Measurements from ENCODE around the gene TMEM184B.

The TMEM184B gene

GRCh38 chr22:38172832-38173640 is 99.8 kb downstream of the TMEM184B start:
- H3K27me3 ChIP-seq, result no peaks in the 10 kb centered on the region
- no peak for DNase-seq
- TF ChIP-seq CTCF (IDR thresholded peaks at IDR 0.05; ENCODE audit: low read depth, low read length), result no peak
- H3K9me3 ChIP-seq, result no peaks in the 10 kb centered on the region
- no peak overlapping the region for H3K4me3 ChIP-seq (ENCODE audit: low read depth, low read length)
- H3K36me3 ChIP-seq, result no peaks in the 10 kb centered on the region
- H3K4me1 ChIP-seq, result peaks cover 15% of the 10 kb centered on the region; the same call in 1 of the 2 replicates

- H3K36me3 ChIP-seq, result no peaks in the 10 kb centered on the region
- no peak for TF ChIP-seq CTCF (IDR thresholded peaks at IDR 0.05; ENCODE audit: low read depth, low read length)
- no peaks in the 10 kb centered on the region for H3K9me3 ChIP-seq
- H3K4me3 ChIP-seq (ENCODE audit: low read depth, low read length), result no peak overlapping the region
- no peaks in the 10 kb centered on the region for H3K27me3 ChIP-seq
- DNase-seq, result no peak
- peaks cover 15% of the 10 kb centered on the region; the same call in 1 of the 2 replicates for H3K4me1 ChIP-seq
Measured at GRCh38 chr22:38171927-38172831, 100.6 kb downstream of the TMEM184B start.

- Histone ChIP-seq H3K36me3 (no peaks in the 10 kb centered on the region), H3K27me3 (no peaks in the 10 kb centered on the region), H3K4me1 (peaks cover 18% of the 10 kb centered on the region), H3K9me3 (no peaks in the 10 kb centered on the region), H3K4me3 (ENCODE audit: low read depth, low read length) (no peak overlapping the region)
- no peak for TF ChIP-seq CTCF (IDR thresholded peaks at IDR 0.05; ENCODE audit: low read depth, low read length)
- no peak for DNase-seq
Measured at GRCh38 chr22:38170469-38170868, 102.3 kb downstream of the TMEM184B start.

Measured in BE2C (cell line).